Thyroid gland (tissue), 4 donors: Measurements from ENCODE around the gene CHURC1.

Experiments used
- POLR2A ChIP-seq, 2 donors: fragments of 450-650 bp; IDR thresholded peaks; one replicate each; pipeline ENCODE4 v1.6.1; 2017; ENCODE audit warnings: antibody characterized with exemption in 2 of 2, mild to moderate bottlenecking in 2 of 2, moderate library complexity in 1 of 2
- TF ChIP-seq, protein P1 (sequence below), 6 experiments: fragments of 200-600 bp in 3 of 6; fragments of 450-650 bp in 3 of 6; sonication (generic) in 3 of 6; IDR thresholded peaks; one replicate each; pipeline ENCODE4 v1.5.1; 2016 to 2019; ENCODE audit warnings: antibody characterized with exemption in 6 of 6, mild to moderate bottlenecking in 2 of 6, inconsistent platforms in 1 of 6, moderate library complexity in 1 of 6

DNA sequence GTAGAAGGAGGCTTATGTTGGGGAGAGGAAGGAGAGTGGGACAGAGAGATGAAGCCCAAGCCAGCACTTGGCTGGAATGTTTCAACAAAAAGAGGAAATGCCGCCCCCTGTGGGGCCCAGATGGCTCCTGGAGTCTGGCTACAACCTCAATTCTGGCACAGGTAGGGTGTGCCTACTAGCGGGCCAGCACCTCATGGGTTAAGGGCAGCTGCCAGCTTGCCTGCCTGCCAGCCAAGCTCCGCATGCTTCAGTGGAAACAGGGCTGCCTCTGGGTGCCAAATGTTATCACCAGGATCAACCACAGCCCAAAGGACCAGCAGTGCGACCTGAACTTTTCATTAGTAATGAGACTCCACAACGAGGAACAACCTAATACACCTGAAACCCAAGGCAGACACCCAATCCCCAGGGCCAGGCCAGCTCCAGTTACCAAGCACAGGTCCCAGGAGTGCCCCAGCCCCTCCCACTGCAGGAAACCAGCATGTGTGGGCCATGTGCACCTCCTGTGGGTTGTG lies 46.6 kb downstream of the CHURC1 start:
- TF ChIP-seq, protein P1, sequence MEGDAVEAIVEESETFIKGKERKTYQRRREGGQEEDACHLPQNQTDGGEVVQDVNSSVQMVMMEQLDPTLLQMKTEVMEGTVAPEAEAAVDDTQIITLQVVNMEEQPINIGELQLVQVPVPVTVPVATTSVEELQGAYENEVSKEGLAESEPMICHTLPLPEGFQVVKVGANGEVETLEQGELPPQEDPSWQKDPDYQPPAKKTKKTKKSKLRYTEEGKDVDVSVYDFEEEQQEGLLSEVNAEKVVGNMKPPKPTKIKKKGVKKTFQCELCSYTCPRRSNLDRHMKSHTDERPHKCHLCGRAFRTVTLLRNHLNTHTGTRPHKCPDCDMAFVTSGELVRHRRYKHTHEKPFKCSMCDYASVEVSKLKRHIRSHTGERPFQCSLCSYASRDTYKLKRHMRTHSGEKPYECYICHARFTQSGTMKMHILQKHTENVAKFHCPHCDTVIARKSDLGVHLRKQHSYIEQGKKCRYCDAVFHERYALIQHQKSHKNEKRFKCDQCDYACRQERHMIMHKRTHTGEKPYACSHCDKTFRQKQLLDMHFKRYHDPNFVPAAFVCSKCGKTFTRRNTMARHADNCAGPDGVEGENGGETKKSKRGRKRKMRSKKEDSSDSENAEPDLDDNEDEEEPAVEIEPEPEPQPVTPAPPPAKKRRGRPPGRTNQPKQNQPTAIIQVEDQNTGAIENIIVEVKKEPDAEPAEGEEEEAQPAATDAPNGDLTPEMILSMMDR (IDR thresholded peaks at IDR 0.05), result no peak
- no peak for TF ChIP-seq POLR2A (IDR thresholded peaks at IDR 0.05)
